H1 (cell line): ENCODE data around the gene TMEM52B. TPM values are rescaled to one million over a fixed set of nuclear protein-coding genes. Genes with fewer than 3 reads are reported as not detected.
A peak's percentile ranks its signal among the peaks of the same experiment; 100 is the strongest.

ENCODE experiments used
- CTCF ChIA-PET: fragments of 300-600 bp; sonication (Branson Sonifier 250); formaldehyde crosslinking; loops from one replicate; lab custom pipeline; 2021; ENCODE audit not compliant: partially characterized antibody; lab: Charles Lee
- POLR2A ChIA-PET: fragments of 300-600 bp; sonication (Branson Sonifier 250); formaldehyde crosslinking; loops from one replicate; lab custom pipeline; 2021; ENCODE audit warnings: inconsistent platforms; ENCODE audit not compliant: partially characterized antibody; lab: Charles Lee
- DNase-seq, 2 experiments: peaks; one replicate each; pipeline versions ENCODE4 v3.0.0 to v3.0.0-alpha.2; 2010 to 2022; ENCODE audit warnings: low spot score in 2 of 2, low read depth in 1 of 2, mixed read lengths in 1 of 2
- FAIRE-seq: peaks from 2 replicates; lab custom pipeline; 2011; peaks lifted over from hg19 to GRCh38; lab: Jason Lieb, UNC
- H2AFZ ChIP-seq: 2 replicates; pipeline ENCODE4 v1.8.1; 2012; ENCODE audit warnings: low read length, inconsistent platforms
- H2AK5ac ChIP-seq: 2 replicates; pipeline ENCODE4 v1.6.1; 2013; ENCODE audit warnings: low read depth, low read length
- H2BK120ac ChIP-seq: replicated peaks from 2 replicates; pipeline ENCODE3; 2013; ENCODE audit warnings: low read depth, low read length, inconsistent platforms
- H2BK12ac ChIP-seq: 2 replicates; pipeline ENCODE4 v1.6.1; 2013; ENCODE audit warnings: low read depth, low read length
- H2BK15ac ChIP-seq: 2 replicates; pipeline ENCODE4 v1.6.1; 2013; ENCODE audit warnings: low read length
- H2BK20ac ChIP-seq: 2 replicates; pipeline ENCODE4 v1.6.1; 2013; ENCODE audit warnings: low read length
- H2BK5ac ChIP-seq: 2 replicates; pipeline ENCODE4 v1.6.1; 2013; ENCODE audit warnings: low read depth, low read length
- H3K14ac ChIP-seq: 2 replicates; pipeline ENCODE4 v1.6.1; 2013; ENCODE audit warnings: inconsistent platforms; ENCODE audit not compliant: insufficient read length
- H3K18ac ChIP-seq: 2 replicates; pipeline ENCODE4 v1.6.1; 2013; ENCODE audit warnings: low read length; ENCODE audit errors: extremely low read depth
- H3K23ac ChIP-seq: 2 replicates; pipeline ENCODE4 v1.6.1; 2013; ENCODE audit warnings: inconsistent platforms; ENCODE audit not compliant: insufficient read length
- H3K23me2 ChIP-seq: 2 replicates; pipeline ENCODE4 v1.6.1; 2013; ENCODE audit warnings: low read depth, low read length
- H3K27ac ChIP-seq: 2 replicates; pipeline ENCODE4 v1.6.1; 2011; ENCODE audit warnings: low read depth, low read length, inconsistent platforms
- H3K27me3 ChIP-seq, 4 experiments: replicated peaks in 1 of 4; 1 replicate in 1 of 4; 2 replicates in 3 of 4; pipeline versions ENCODE4 v1.6.1 to v1.8.1; 2011 to 2013; ENCODE audit warnings: low read length in 3 of 4, mild to moderate bottlenecking in 3 of 4, inconsistent platforms in 2 of 4, mixed read lengths in 2 of 4, moderate library complexity in 1 of 4; ENCODE audit not compliant: control insufficient read depth in 3 of 4, insufficient read depth in 3 of 4; ENCODE audit errors: extremely low read depth in 1 of 4
- H3K36me3 ChIP-seq, 4 experiments: 2 replicates each; pipeline versions ENCODE4 v1.6.1 to v1.8.1; 2011 to 2013; ENCODE audit warnings: mild to moderate bottlenecking in 4 of 4, low read length in 3 of 4, moderate library complexity in 2 of 4, control low read depth in 1 of 4, inconsistent platforms in 1 of 4; ENCODE audit not compliant: insufficient read depth in 4 of 4, control insufficient read depth in 2 of 4
- H3K4ac ChIP-seq: replicated peaks from 2 replicates; pipeline ENCODE3; 2013; ENCODE audit warnings: low read length, low read depth, mixed read lengths, inconsistent platforms; ENCODE audit not compliant: insufficient read length
- H3K4me1 ChIP-seq, 4 experiments: replicated peaks in 1 of 4; 1 replicate in 1 of 4; 2 replicates in 3 of 4; pipeline versions ENCODE4 v1.6.1 to v1.8.1; 2011 to 2013; ENCODE audit warnings: low read length in 3 of 4, inconsistent platforms in 2 of 4, mixed read lengths in 1 of 4; ENCODE audit not compliant: insufficient read depth in 4 of 4, control insufficient read depth in 3 of 4
- H3K4me2 ChIP-seq, 2 experiments: 2 replicates each; pipeline versions ENCODE4 v1.6.1 to v1.8.1; 2011 to 2013; ENCODE audit warnings: low read depth in 2 of 2, low read length in 2 of 2, control low read depth in 1 of 2, inconsistent platforms in 1 of 2, mild to moderate bottlenecking in 1 of 2; ENCODE audit not compliant: insufficient read depth in 1 of 2
- H3K4me3 ChIP-seq, 4 experiments: fragments of 200-600, 300-600 bp in 1 of 4; sonication (generic), shearing (Covaris generic), sonication (Bioruptor Twin) in 1 of 4; 2 replicates each; pipeline versions ENCODE4 v1.5.1 to v1.8.1; 2011 to 2016; ENCODE audit warnings: low read length in 4 of 4, low read depth in 3 of 4, control low read depth in 2 of 4, inconsistent platforms in 2 of 4, mild to moderate bottlenecking in 2 of 4, mixed read lengths in 1 of 4, moderate library complexity in 1 of 4; ENCODE audit not compliant: insufficient read depth in 2 of 4; ENCODE audit errors: extremely low read depth in 1 of 4
- H3K56ac ChIP-seq: replicated peaks from 2 replicates; pipeline ENCODE3; 2013; ENCODE audit warnings: low read depth, mild to moderate bottlenecking, mixed read lengths, low read length, inconsistent platforms; ENCODE audit not compliant: insufficient read length
- H3K79me1 ChIP-seq: 2 replicates; pipeline ENCODE4 v1.6.1; 2013; ENCODE audit warnings: low read depth, low read length, control low read depth
- H3K79me2 ChIP-seq, 2 experiments: 2 replicates each; pipeline versions ENCODE4 v1.6.1 to v1.8.1; 2012 to 2013; ENCODE audit warnings: low read length in 2 of 2, mild to moderate bottlenecking in 2 of 2, inconsistent platforms in 1 of 2; ENCODE audit not compliant: insufficient read depth in 2 of 2, control insufficient read depth in 1 of 2
- H3K9ac ChIP-seq, 4 experiments: replicated peaks in 1 of 4; 1 replicate in 1 of 4; 2 replicates in 3 of 4; pipeline versions ENCODE4 v1.6.1 to v1.8.1; 2011 to 2013; ENCODE audit warnings: low read depth in 3 of 4, low read length in 3 of 4, control low read depth in 2 of 4, mild to moderate bottlenecking in 2 of 4, moderate library complexity in 2 of 4, inconsistent platforms in 1 of 4; ENCODE audit errors: extremely low read depth in 1 of 4
- H3K9me3 ChIP-seq, 2 experiments: 2 replicates each; pipeline versions ENCODE4 v1.6.1 to v1.8.1; 2012 to 2013; ENCODE audit warnings: mild to moderate bottlenecking in 2 of 2, moderate library complexity in 2 of 2, control low read depth in 1 of 2, inconsistent platforms in 1 of 2, low read depth in 1 of 2, low read length in 1 of 2, mixed read lengths in 1 of 2; ENCODE audit not compliant: insufficient read depth in 2 of 2
- H4K20me1 ChIP-seq, 2 experiments: replicated peaks in 1 of 2; 2 replicates each; pipeline versions ENCODE3 to v1.8.1; 2011 to 2013; ENCODE audit warnings: inconsistent platforms in 2 of 2, low read length in 2 of 2, mild to moderate bottlenecking in 1 of 2; ENCODE audit not compliant: insufficient read depth in 2 of 2, control insufficient read depth in 1 of 2
- H4K5ac ChIP-seq: 2 replicates; pipeline ENCODE4 v1.6.1; 2013; ENCODE audit warnings: low read length, low read depth, mixed read lengths, inconsistent platforms; ENCODE audit not compliant: insufficient read length
- H4K8ac ChIP-seq: 2 replicates; pipeline ENCODE4 v1.8.0; 2013; ENCODE audit warnings: mild to moderate bottlenecking, moderate library complexity, low read length, inconsistent platforms; ENCODE audit not compliant: insufficient read depth; ENCODE audit errors: extremely low read depth
- H4K91ac ChIP-seq: replicated peaks from 2 replicates; pipeline ENCODE3; 2013; ENCODE audit warnings: low read length, mixed read lengths, inconsistent platforms; ENCODE audit not compliant: insufficient read length
- BRCA1 ChIP-seq: IDR thresholded peaks from 2 replicates; pipeline ENCODE4 v1.6.1; 2012; ENCODE audit warnings: low read depth, low read length, improper control_type of control experiment
- CBX8 ChIP-seq: fragments of 300-800, 300-1000 bp; sonication (generic); IDR thresholded peaks from 2 replicates; pipeline ENCODE4 v1.7.1; 2016; ENCODE audit warnings: low read depth, low read length, borderline replicate concordance
- CEBPB ChIP-seq: IDR thresholded peaks from 2 replicates; pipeline ENCODE4 v1.6.1; 2012; ENCODE audit warnings: low read depth, low read length
- GABPA ChIP-seq: IDR thresholded peaks from 2 replicates; pipeline ENCODE4 v1.6.1; 2011; ENCODE audit warnings: mild to moderate bottlenecking, low read length, moderate library complexity, borderline replicate concordance; ENCODE audit not compliant: insufficient read depth
- GTF2F1 ChIP-seq: IDR thresholded peaks from 2 replicates; pipeline ENCODE4 v1.6.1; 2012; ENCODE audit warnings: low read depth, low read length, improper control_type of control experiment, borderline replicate concordance
- JUND ChIP-seq: IDR thresholded peaks from 2 replicates; pipeline ENCODE4 v1.6.1; 2011; ENCODE audit warnings: mild to moderate bottlenecking, improper control_type of control experiment, low read length
- KDM1A ChIP-seq: fragments of 200-600, 300-600 bp; sonication (generic); IDR thresholded peaks from 2 replicates; pipeline ENCODE4 v1.7.1; 2016; ENCODE audit warnings: mild to moderate bottlenecking, low read length, borderline replicate concordance
- KDM4A ChIP-seq: IDR thresholded peaks from one replicate; pipeline ENCODE4 v1.7.1; 2012; ENCODE audit warnings: low read depth, mild to moderate bottlenecking, moderate library complexity, low read length, inconsistent platforms; ENCODE audit not compliant: severe bottlenecking
- NRF1 ChIP-seq: IDR thresholded peaks from 2 replicates; pipeline ENCODE4 v1.6.1; 2011; ENCODE audit warnings: mild to moderate bottlenecking, low read depth, low read length, improper control_type of control experiment
- POLR2A ChIP-seq, 2 experiments: IDR thresholded peaks; 1 replicate in 1 of 2; 2 replicates in 1 of 2; pipeline ENCODE4 v1.6.1; 2011; ENCODE audit warnings: low read depth in 2 of 2, low read length in 2 of 2, mild to moderate bottlenecking in 2 of 2; ENCODE audit errors: control extremely low read depth in 1 of 2
- POLR2AphosphoS5 ChIP-seq: IDR thresholded peaks from 2 replicates; pipeline ENCODE4 v1.6.1; 2011; ENCODE audit warnings: low read depth, low read length
- RFX5 ChIP-seq: IDR thresholded peaks from 2 replicates; pipeline ENCODE4 v1.6.1; 2011; ENCODE audit warnings: low read depth, low read length, improper control_type of control experiment, borderline replicate concordance
- RXRA ChIP-seq: IDR thresholded peaks from 2 replicates; pipeline ENCODE4 v1.6.1; 2011; ENCODE audit warnings: low read depth, mild to moderate bottlenecking, low read length, moderate library complexity; ENCODE audit not compliant: insufficient read depth
- SIN3A ChIP-seq, 2 experiments: IDR thresholded peaks in 1 of 2; conservative IDR thresholded peaks in 1 of 2; 2 replicates each; pipeline ENCODE4 v1.6.1; 2011 to 2012; ENCODE audit warnings: low read length in 2 of 2, improper control_type of control experiment in 1 of 2, low read depth in 1 of 2, mild to moderate bottlenecking in 1 of 2
- SRF ChIP-seq: IDR thresholded peaks from 2 replicates; pipeline ENCODE4 v1.6.1; 2011; ENCODE audit warnings: mild to moderate bottlenecking, low read depth, low read length, moderate library complexity
- WGBS, 2 experiments: shearing (Covaris generic) in 1 of 2; methylation state at CpG; one replicate each; pipeline versions ENCODE4 v1.1.6 to v1.1.7; 2013 to 2015; ENCODE audit warnings: low lambda C conversion rate in 2 of 2, mixed read lengths in 2 of 2, inconsistent platforms in 1 of 2, low coverage in 1 of 2, missing lambda C conversion rate in 1 of 2; ENCODE audit not compliant: insufficient replicate concordance in 2 of 2, insufficient coverage in 1 of 2, insufficient read length in 1 of 2; ENCODE audit errors: extremely low coverage in 1 of 2, missing lambda C conversion rate in 1 of 2; 5-methylcytosine and 5-hydroxymethylcytosine counted together
- polyA plus RNA-seq, 7 experiments: library from polyadenylated mRNA; depleted of rRNA in 3 of 7; stranded (reverse) in 5 of 7; unstranded in 2 of 7; fragments of >200 nt in 5 of 7; fragments of 200-250 nt in 2 of 7; gene quantifications; 1 replicate in 5 of 7; 2 replicates in 1 of 7; 4 replicates in 1 of 7; pipeline versions ENCODE4 v1.2.1 to v1.2.3, GENCODE V29; 2011 to 2013; ENCODE audit warnings: missing spikeins in 2 of 7, mixed read lengths in 2 of 7
- total RNA-seq: library from RNA; stranded (reverse); fragmentation: NEBNext Ultra II Directional; extraction: Animal tissue kit (Norgen Biotek cat#: 25700); gene quantifications from 2 replicates; pipeline ENCODE4 v1.2.1, GENCODE V29; 2021

The TMEM52B gene
- total and polyA plus RNA-seq, 2 of the 8 experiments (the other 6 are each of a cell fraction or from before 2014, with no cell fraction given) = not detected

DNA sequence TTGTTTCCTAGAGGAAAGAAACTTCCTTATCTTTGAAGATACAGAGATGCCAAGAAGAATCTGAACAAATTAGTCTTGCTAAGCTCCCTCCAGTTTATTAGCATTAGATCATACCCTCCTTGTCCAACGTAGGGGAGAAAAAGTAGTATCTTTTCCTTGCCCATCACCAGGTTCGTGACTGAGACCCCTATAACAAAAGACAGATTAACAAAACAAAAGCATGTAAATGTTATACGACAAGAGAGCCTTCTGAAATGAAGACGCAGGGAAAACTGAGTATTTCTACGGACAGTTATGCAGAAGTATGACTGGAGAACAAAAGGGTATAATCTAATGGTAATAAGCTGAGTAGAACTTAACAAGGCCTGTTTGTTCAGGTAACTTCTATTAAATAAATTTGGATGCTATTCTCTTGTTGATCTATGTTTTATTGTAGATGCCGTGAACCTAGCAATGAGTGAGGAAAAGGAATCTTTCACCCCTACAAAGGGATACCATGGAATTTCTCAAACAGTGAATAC lies 45.9 kb upstream of the TMEM52B start:
- Histone ChIP-seq H2BK12ac (no peak overlapping the region), H4K8ac (no peak overlapping the region), H3K79me1 (no peaks in the 10 kb centered on the region), H2BK120ac (peak overlapping the region; percentile 91), H3K27me3 (no peaks in the 10 kb centered on the region), H3K4me1 (peaks cover 0 to 11% (median 7%) of the 10 kb centered on the region in 4 experiments; a peak in 4 of 7 replicates), H4K20me1 (no peaks in the 10 kb centered on the region), H3K9me3 (no peaks in the 10 kb centered on the region), H3K27ac (no peak overlapping the region), H2BK5ac (0 out of 2 replicates have a peak overlapping the region, but pooled peaks have one; percentile 35), H3K36me3 (no peaks in the 10 kb centered on the region), H3K18ac (no peak overlapping the region), H2AK5ac (no peak overlapping the region), H3K4ac (no peak overlapping the region), H2AFZ (no peak overlapping the region), H3K56ac (no peak overlapping the region), H2BK15ac (no peak overlapping the region), H3K4me3 (no peak overlapping the region; a peak in 1 of 8 replicates), H4K5ac (no peak overlapping the region), H3K23me2 (no peaks in the 10 kb centered on the region), H3K4me2 (peak overlapping the region; percentile 6 to 10; a peak in 2 of 4 replicates), H3K9ac (no peak overlapping the region; a peak in 1 of 7 replicates), H3K14ac (no peak overlapping the region), H3K79me2 (no peaks in the 10 kb centered on the region), H3K23ac (no peak overlapping the region), H4K91ac (no peak overlapping the region), H2BK20ac (no peak overlapping the region)
- ChIA-PET POLR2A (no interaction called here), CTCF (interaction anchor here (0.7 to 1.9 kb wide), 5 partner anchors 32 to 193 kb away, joined by 3 to 7 read pairs (median 4); partner anchors contain the start of gene CLEC12B)
- DNase-seq (no peak), FAIRE-seq (no peak)
- 31% methylated on average over 6 of the region's 6 CpGs; no CpG with 5 or more reads in 1 of the 2 experiments for WGBS, 2 experiments
- TF ChIP-seq POLR2AphosphoS5 = no peak
- no peak for TF ChIP-seq KDM4A
- no peak for TF ChIP-seq GABPA
- no peak for TF ChIP-seq KDM1A
- no peak for TF ChIP-seq GTF2F1
- no peak for TF ChIP-seq SRF
- no peak for TF ChIP-seq POLR2A (IDR thresholded peaks at IDR 0.05; ENCODE audit: control extremely low read depth in 1 of 2, low read depth in 2 of 2, low read length in 2 of 2)
- TF ChIP-seq CEBPB = no peak
- TF ChIP-seq RFX5 = no peak
- no peak for TF ChIP-seq JUND
- no peak for TF ChIP-seq RXRA
- TF ChIP-seq SIN3A (conservative IDR thresholded peaks at IDR 0.05 in 1 of 2, IDR thresholded peaks at IDR 0.05 in 1 of 2; ENCODE audit: low read depth in 1 of 2, low read length in 2 of 2) = no peak
- TF ChIP-seq CBX8 = no peak
- no peak for TF ChIP-seq NRF1
- no peak for TF ChIP-seq BRCA1
